ENCODE results near the gene COL6A3.
A peak's percentile ranks its signal among the peaks of the same experiment; 100 is the strongest.

Gene COL6A3

GRCh38 chr2:237421542-237422116, 7.7 kb upstream of the COL6A3 start:
- TF ChIP-seq USF1 (IDR thresholded peaks at IDR 0.05): no peak
- 0 out of 2 replicates have a peak, but pooled peaks have one; percentile 14 for TF ChIP-seq TEAD4 (IDR thresholded peaks at IDR 0.05)
- TF ChIP-seq TAF1 (IDR thresholded peaks at IDR 0.05; ENCODE audit: low read depth): no peak
- TF ChIP-seq YY1 (IDR thresholded peaks at IDR 0.05; ENCODE audit: low read depth): no peak
- peak; percentile 68 for TF ChIP-seq NFIC (IDR thresholded peaks at IDR 0.05)
- no peak for TF ChIP-seq CREB1 (IDR thresholded peaks at IDR 0.05; ENCODE audit: low read depth)
- TF ChIP-seq CEBPB (IDR thresholded peaks at IDR 0.05): no peak
- TF ChIP-seq MAX (IDR thresholded peaks at IDR 0.05): 0 out of 2 replicates have a peak, but pooled peaks have one; percentile 31
- TF ChIP-seq TCF12 (IDR thresholded peaks at IDR 0.05; ENCODE audit: low read depth): no peak
- TF ChIP-seq EGR1 (IDR thresholded peaks at IDR 0.05): no peak
- peak; percentile 51 for TF ChIP-seq RAD21 (IDR thresholded peaks at IDR 0.05; ENCODE audit: low read depth)
- TF ChIP-seq REST (IDR thresholded peaks at IDR 0.05; ENCODE audit: low read depth): no peak
- no peak for TF ChIP-seq FOXM1 (IDR thresholded peaks at IDR 0.05; ENCODE audit: borderline replicate concordance, low read depth)

GRCh38 chr2:237418300-237418699, 4.3 kb upstream of the COL6A3 start:
- no peak for TF ChIP-seq CREB1 (IDR thresholded peaks at IDR 0.05; ENCODE audit: low read depth)
- no peak for TF ChIP-seq TAF1 (IDR thresholded peaks at IDR 0.05; ENCODE audit: low read depth)
- TF ChIP-seq EGR1 (IDR thresholded peaks at IDR 0.05): no peak
- TF ChIP-seq CEBPB (IDR thresholded peaks at IDR 0.05): no peak
- no peak for TF ChIP-seq MAX (IDR thresholded peaks at IDR 0.05)
- TF ChIP-seq NFIC (IDR thresholded peaks at IDR 0.05): no peak
- no peak for TF ChIP-seq FOXM1 (IDR thresholded peaks at IDR 0.05; ENCODE audit: borderline replicate concordance, low read depth)
- no peak for TF ChIP-seq USF1 (IDR thresholded peaks at IDR 0.05)
- TF ChIP-seq RAD21 (IDR thresholded peaks at IDR 0.05; ENCODE audit: low read depth): no peak
- no peak for TF ChIP-seq EP300 (IDR thresholded peaks at IDR 0.05; ENCODE audit: borderline replicate concordance)

GRCh38 chr2:237412988-237413776, 782 bp downstream of the COL6A3 start:
- TF ChIP-seq YY1 (IDR thresholded peaks at IDR 0.05; ENCODE audit: low read depth) (no peak), USF1 (IDR thresholded peaks at IDR 0.05) (no peak), CREB1 (IDR thresholded peaks at IDR 0.05; ENCODE audit: low read depth) (no peak), FOXM1 (IDR thresholded peaks at IDR 0.05; ENCODE audit: borderline replicate concordance, low read depth) (no peak), NFIC (IDR thresholded peaks at IDR 0.05) (no peak), EGR1 (IDR thresholded peaks at IDR 0.05) (no peak), TAF1 (IDR thresholded peaks at IDR 0.05; ENCODE audit: low read depth) (no peak), CEBPB (IDR thresholded peaks at IDR 0.05) (no peak), ZBTB7A (IDR thresholded peaks at IDR 0.05; ENCODE audit: low read depth) (no peak), TEAD4 (IDR thresholded peaks at IDR 0.05) (no peak), MAX (IDR thresholded peaks at IDR 0.05) (no peak), REST (IDR thresholded peaks at IDR 0.05; ENCODE audit: low read depth) (no peak), RAD21 (IDR thresholded peaks at IDR 0.05; ENCODE audit: low read depth) (no peak), TCF12 (IDR thresholded peaks at IDR 0.05; ENCODE audit: low read depth) (no peak), EP300 (IDR thresholded peaks at IDR 0.05; ENCODE audit: borderline replicate concordance) (no peak)

GRCh38 chr2:237412646-237412987, 1.3 kb downstream of the COL6A3 start:
- TF ChIP-seq USF1 (IDR thresholded peaks at IDR 0.05) (no peak), EP300 (IDR thresholded peaks at IDR 0.05; ENCODE audit: borderline replicate concordance) (no peak)

Measured in Ishikawa (cell line).